HCT116 (cell line): ENCODE results near the gene PSME3IP1. TPM values are rescaled to one million over a fixed set of nuclear protein-coding genes. Genes with fewer than 3 reads are reported as not detected.

Source experiments
- ATAC-seq: fragments of 200-7000 bp; cut with Tn5 transposase; 2 replicates; pipeline ENCODE4 v1.9.1; 2020; ENCODE audit warnings: mild to moderate bottlenecking, moderate library complexity
- BruUV-seq: library from RNA; stranded (reverse); fragments of 400-500 nt; replicated peaks from 2 replicates; lab custom pipeline; 2021; lab: Mats Ljungman, UMichigan
- CTCF ChIA-PET: fragments of 300-600 bp; sonication (Branson Sonifier 250); formaldehyde crosslinking; loops from one replicate; lab custom pipeline; 2021; ENCODE audit warnings: antibody characterized with exemption; lab: Charles Lee
- POLR2A ChIA-PET: fragments of 300-600, 350-600 bp; sonication (Branson Sonifier 250); formaldehyde crosslinking; loops from one replicate; lab custom pipeline; 2021; ENCODE audit warnings: antibody characterized with exemption; lab: Charles Lee
- RAD21 ChIA-PET, 2 experiments: fragments of 300-600 bp; sonication (Branson Sonifier 250); formaldehyde crosslinking; loops; one replicate each; lab custom pipeline; 2023; ENCODE audit warnings: low total read pairs in 2 of 2; ENCODE audit not compliant: uncharacterized antibody in 2 of 2, unreplicated experiment in 2 of 2, low non-redundant PET in 1 of 2; lab: Charles Lee
- DNase-seq: peaks from one replicate; pipeline ENCODE4 v3.0.0-alpha.2; 2010; ENCODE audit warnings: low read depth, low spot score
- H2AFZ ChIP-seq: fragments of 200-600 bp; shearing (Covaris generic), sonication (generic); 2 replicates; pipeline ENCODE4 v1.6.1; 2017; ENCODE audit warnings: low read depth, mixed run types, mixed read lengths, antibody characterized with exemption, low read length; ENCODE audit not compliant: poor library complexity, severe bottlenecking
- H3K27ac ChIP-seq: 2 replicates; pipeline ENCODE4 v1.5.1; 2012; ENCODE audit warnings: low read depth, low read length
- H3K27me3 ChIP-seq: fragments of 200-600 bp; sonication (generic); 2 replicates; pipeline ENCODE4 v1.6.1; 2016; ENCODE audit warnings: mixed run types, low read length, mixed read lengths; ENCODE audit not compliant: insufficient read depth
- H3K36me3 ChIP-seq, 2 experiments: fragments of 200-500 bp in 1 of 2; fragments of 200-600 bp in 1 of 2; sonication (Bioruptor generic) in 1 of 2; sonication (generic) in 1 of 2; 2 replicates each; pipeline versions ENCODE4 v1.5.1 to v1.6.1; 2014 to 2016; ENCODE audit warnings: low read length in 2 of 2, inconsistent platforms in 1 of 2, mixed read lengths in 1 of 2, mixed run types in 1 of 2; ENCODE audit not compliant: insufficient read depth in 2 of 2, control insufficient read depth in 1 of 2
- H3K4me1 ChIP-seq, 2 experiments: fragments of 200-600 bp in 1 of 2; sonication (generic) in 1 of 2; 2 replicates each; pipeline versions ENCODE4 v1.5.1 to v1.6.1; 2012 to 2017; ENCODE audit warnings: low read length in 2 of 2, inconsistent platforms in 1 of 2, mild to moderate bottlenecking in 1 of 2, mixed read lengths in 1 of 2, mixed run types in 1 of 2, moderate library complexity in 1 of 2; ENCODE audit not compliant: insufficient read depth in 2 of 2, control insufficient read depth in 1 of 2
- H3K4me2 ChIP-seq: fragments of 200-600 bp; sonication (generic); 2 replicates; pipeline ENCODE4 v1.6.1; 2017; ENCODE audit warnings: mixed run types, low read length, mixed read lengths
- H3K4me3 ChIP-seq, 2 experiments: fragments of 200-600 bp in 1 of 2; sonication (generic) in 1 of 2; replicated peaks in 1 of 2; 2 replicates each; pipeline ENCODE4 v1.5.1; 2011 to 2016; ENCODE audit warnings: low read length in 2 of 2, control low read depth in 1 of 2, low read depth in 1 of 2, mild to moderate bottlenecking in 1 of 2, mixed read lengths in 1 of 2, mixed run types in 1 of 2
- H3K79me2 ChIP-seq: fragments of 200-600 bp; sonication (generic); 2 replicates; pipeline ENCODE4 v1.6.1; 2017; ENCODE audit warnings: mild to moderate bottlenecking, mixed run types, low read length, moderate library complexity, mixed read lengths; ENCODE audit not compliant: insufficient read depth
- H3K9ac ChIP-seq: fragments of 200-600 bp; sonication (generic); 2 replicates; pipeline ENCODE4 v1.6.1; 2016; ENCODE audit warnings: low read length, mixed read lengths
- H3K9me2 ChIP-seq: fragments of 200-600 bp; sonication (generic), shearing (Covaris generic); 2 replicates; pipeline ENCODE4 v1.6.1; 2017; ENCODE audit warnings: mixed run types, mild to moderate bottlenecking, moderate library complexity; ENCODE audit not compliant: insufficient read depth
- H3K9me3 ChIP-seq, 2 experiments: fragments of 200-500 bp in 1 of 2; fragments of 200-600 bp in 1 of 2; sonication (Bioruptor generic) in 1 of 2; sonication (generic) in 1 of 2; 2 replicates each; pipeline ENCODE4 v1.6.1; 2014 to 2017; ENCODE audit warnings: low read length in 2 of 2, mixed read lengths in 2 of 2, inconsistent platforms in 1 of 2, low read depth in 1 of 2, mild to moderate bottlenecking in 1 of 2, mixed run types in 1 of 2, moderate library complexity in 1 of 2; ENCODE audit not compliant: control insufficient read depth in 1 of 2, insufficient read depth in 1 of 2
- H4K20me1 ChIP-seq: fragments of 200-600 bp; sonication (generic), shearing (Covaris generic); 2 replicates; pipeline ENCODE4 v1.6.1; 2017; ENCODE audit warnings: mixed run types, mild to moderate bottlenecking, moderate library complexity; ENCODE audit not compliant: insufficient read depth
- CEBPB ChIP-seq: IDR thresholded peaks from 2 replicates; pipeline ENCODE4 v1.6.1; 2012; ENCODE audit warnings: low read depth
- EGR1 ChIP-seq: IDR thresholded peaks from 2 replicates; pipeline ENCODE4 v1.6.1; 2012; ENCODE audit warnings: low read depth
- EZH2phosphoT487 ChIP-seq: fragments of 200-600 bp; IDR thresholded peaks from 2 replicates; pipeline ENCODE4 v1.6.1; 2018; ENCODE audit warnings: antibody characterized with exemption, borderline replicate concordance
- POLR2A ChIP-seq: IDR thresholded peaks from 2 replicates; pipeline ENCODE4 v1.7.0; 2011; ENCODE audit warnings: borderline replicate concordance; ENCODE audit not compliant: insufficient read depth, insufficient read length; ENCODE audit errors: extremely low read depth
- POLR2AphosphoS5 ChIP-seq: IDR thresholded peaks from 2 replicates; pipeline ENCODE4 v1.6.1; 2011; ENCODE audit warnings: mild to moderate bottlenecking, low read depth, low read length, moderate library complexity
- REST ChIP-seq: IDR thresholded peaks from 2 replicates; pipeline ENCODE4 v1.6.1; 2012; ENCODE audit warnings: low read depth
- SP1 ChIP-seq: IDR thresholded peaks from 2 replicates; pipeline ENCODE4 v1.6.1; 2012; ENCODE audit warnings: low read depth
- TCF7L2 ChIP-seq: IDR thresholded peaks from 2 replicates; pipeline ENCODE4 v1.7.0; 2011; ENCODE audit warnings: borderline replicate concordance, inconsistent platforms; ENCODE audit not compliant: insufficient read depth, insufficient read length; ENCODE audit errors: extremely low read depth
- ZNF274 ChIP-seq: fragments of 200-500 bp; sonication (Bioruptor generic); IDR thresholded peaks from 2 replicates; pipeline ENCODE4 v1.6.1; 2014; ENCODE audit warnings: mild to moderate bottlenecking, low read depth, low read length, inconsistent platforms
- intact Hi-C: fragments of 100-400 bp; cut with micrococcal nuclease; formaldehyde crosslinking; loops from 2 replicates; pipeline ENCODE4 v1.10.0; 2022
- total RNA-seq: library from RNA; stranded (reverse); gene quantifications from one replicate; pipeline ENCODE4 v1.2.1, GENCODE V29; 2021; ENCODE audit not compliant: unreplicated experiment
- TF ChIP-seq, protein P1 (sequence below): IDR thresholded peaks from 2 replicates; pipeline ENCODE4 v1.6.1; 2012

The PSME3IP1 gene
- total RNA-seq, 1 experiment from 2014 or later: 88.5 TPM

DNA sequence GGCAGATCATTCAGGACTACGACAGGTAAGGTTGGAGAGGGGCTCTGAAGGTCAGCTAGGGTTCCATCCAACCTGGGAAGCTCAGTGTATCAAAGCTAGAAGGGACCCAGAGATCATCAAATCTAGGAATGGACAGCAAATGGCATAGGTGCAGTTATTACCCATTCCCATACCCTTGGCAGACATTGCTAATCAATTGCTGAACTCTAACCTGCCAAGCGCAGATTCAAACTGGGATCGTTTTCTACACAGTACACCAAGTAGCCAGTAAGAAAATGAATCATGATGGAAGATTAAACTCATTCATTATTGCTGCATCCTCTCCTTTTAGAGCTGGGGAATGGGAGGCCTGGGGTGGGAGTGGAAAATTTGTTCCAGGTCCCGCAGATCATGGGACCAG lies 59.9 kb downstream of the PSME3IP1 start:
- TF ChIP-seq SP1 (no peak), ZNF274 (no peak), REST (no peak), TCF7L2 (no peak)
- H3K9me2 ChIP-seq: no peaks in the 10 kb centered on the region
- RAD21 ChIA-PET: interaction anchor here in 1 of 2 experiments (0.7 kb wide), 1 partner anchor 122 kb away, joined by 3 read pairs; no protein-coding TSS in a partner anchor
- no peaks in the 10 kb centered on the region for H3K79me2 ChIP-seq
- H3K4me1 ChIP-seq: no peaks in the 10 kb centered on the region
- no TSS peak for BruUV-seq
- no peaks in the 10 kb centered on the region for H3K36me3 ChIP-seq
- H3K4me3 ChIP-seq: no peak overlapping the region
- POLR2A ChIA-PET: no interaction called here
- H3K9me3 ChIP-seq: no peaks in the 10 kb centered on the region
- CTCF ChIA-PET: no interaction called here
- DNase-seq (no peak), ATAC-seq (no peak)
- H3K9ac ChIP-seq: no peak overlapping the region
- intact Hi-C loops: no loop called here
- H2AFZ ChIP-seq: no peak overlapping the region
- no peak overlapping the region for H3K4me2 ChIP-seq
- no peaks in the 10 kb centered on the region for H3K27me3 ChIP-seq
- H4K20me1 ChIP-seq: no peaks in the 10 kb centered on the region
- no peak overlapping the region for H3K27ac ChIP-seq

DNA sequence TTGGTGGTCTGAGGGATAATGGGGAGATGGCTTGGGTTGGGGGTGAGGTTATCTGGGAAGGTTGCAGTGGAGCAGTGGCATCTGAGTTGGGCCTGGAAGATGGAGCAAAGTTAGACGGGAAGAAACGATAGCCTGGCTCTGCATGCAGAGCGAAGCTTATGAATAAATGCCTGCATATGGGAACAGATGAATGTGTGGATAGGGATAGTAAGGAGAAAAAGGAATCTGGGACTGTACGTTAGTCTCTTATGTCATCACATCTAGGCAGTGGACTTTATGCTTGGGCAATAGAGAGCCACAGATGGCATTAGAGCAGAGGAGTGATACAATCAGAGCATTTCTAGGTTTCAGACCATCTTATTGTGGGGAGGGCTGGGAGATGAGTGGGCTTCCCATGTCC lies 60.5 kb downstream of the PSME3IP1 start:
- CTCF ChIA-PET: no interaction called here
- H4K20me1 ChIP-seq: no peaks in the 10 kb centered on the region
- H3K4me1 ChIP-seq: no peaks in the 10 kb centered on the region
- H3K27ac ChIP-seq: no peak overlapping the region
- H3K4me2 ChIP-seq: no peak overlapping the region
- no peak for DNase-seq
- no peaks in the 10 kb centered on the region for H3K36me3 ChIP-seq
- no peak for ATAC-seq
- no TSS peak for BruUV-seq
- RAD21 ChIA-PET: no interaction called here
- POLR2A ChIA-PET: no interaction called here
- H3K4me3 ChIP-seq: no peak overlapping the region
- intact Hi-C loops: no loop called here
- H3K27me3 ChIP-seq: no peaks in the 10 kb centered on the region
- H3K9ac ChIP-seq: no peak overlapping the region
- no peak overlapping the region for H2AFZ ChIP-seq
- no peak for TF ChIP-seq CEBPB
- TF ChIP-seq EZH2phosphoT487: no peak
- no peak for TF ChIP-seq SP1
- TF ChIP-seq EGR1: no peak
- TF ChIP-seq POLR2AphosphoS5: no peak
- TF ChIP-seq POLR2A: no peak
- TF ChIP-seq, protein P1, sequence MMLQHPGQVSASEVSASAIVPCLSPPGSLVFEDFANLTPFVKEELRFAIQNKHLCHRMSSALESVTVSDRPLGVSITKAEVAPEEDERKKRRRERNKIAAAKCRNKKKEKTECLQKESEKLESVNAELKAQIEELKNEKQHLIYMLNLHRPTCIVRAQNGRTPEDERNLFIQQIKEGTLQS: no peak
- no peaks in the 10 kb centered on the region for H3K9me3 ChIP-seq
- H3K9me2 ChIP-seq: no peaks in the 10 kb centered on the region
- no peaks in the 10 kb centered on the region for H3K79me2 ChIP-seq
